HepG2 (cell line): ENCODE data around the gene RGS5.

Source experiments
- HDAC2 ChIP-seq: sonication (generic); formaldehyde crosslinking; IDR thresholded peaks from 2 replicates; pipeline ENCODE4 v1.4.0; 2020; ENCODE audit warnings: missing genetic modification reagents
- POLR2A ChIP-seq, 2 experiments: IDR thresholded peaks; 2 replicates each; pipeline ENCODE4 v1.6.1; 2011; ENCODE audit warnings: low read depth in 2 of 2, low read length in 2 of 2, mild to moderate bottlenecking in 1 of 2, moderate library complexity in 1 of 2; ENCODE audit not compliant: insufficient read depth in 1 of 2
- RFX5 ChIP-seq: IDR thresholded peaks from 2 replicates; pipeline ENCODE4 v1.6.1; 2011; ENCODE audit warnings: low read depth, low read length, improper control_type of control experiment
- TF ChIP-seq, protein P1 (sequence below), 2 experiments: sonication (generic) in 1 of 2; formaldehyde crosslinking in 1 of 2; IDR thresholded peaks; 2 replicates each; pipeline versions ENCODE4 v1.5.1 to v1.6.1; 2011 to 2020; ENCODE audit warnings: borderline replicate concordance in 1 of 2, low read depth in 1 of 2, low read length in 1 of 2, mild to moderate bottlenecking in 1 of 2, missing genetic modification reagents in 1 of 2, moderate library complexity in 1 of 2
- TF ChIP-seq, protein P2 (sequence below): sonication (generic); formaldehyde crosslinking; IDR thresholded peaks from 2 replicates; pipeline ENCODE4 v1.5.0; 2020; ENCODE audit warnings: mild to moderate bottlenecking, missing genetic modification reagents

DNA sequence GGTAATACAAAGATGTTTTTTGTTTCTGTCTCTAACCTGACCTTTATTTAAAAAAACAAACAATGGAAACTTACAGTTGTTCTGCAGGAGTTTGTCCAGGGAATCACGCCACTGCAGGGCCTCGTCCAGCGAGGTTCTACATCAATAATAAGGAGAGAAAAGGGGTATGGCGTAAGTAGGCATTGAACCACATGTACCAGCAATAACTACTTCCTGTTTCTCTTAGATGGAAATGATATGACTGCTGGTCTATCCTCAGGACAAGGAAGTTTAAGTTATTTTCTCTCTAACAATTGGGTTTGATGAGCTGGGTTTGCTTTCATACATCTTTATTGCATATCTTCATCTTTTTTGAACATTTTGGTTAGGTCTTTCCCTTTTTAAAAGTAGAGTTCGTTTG lies 40.9 kb downstream of the RGS5 start:
- TF ChIP-seq HDAC2 (CRISPR knock-in tag) (no peak), POLR2A (IDR thresholded peaks at IDR 0.05; ENCODE audit: insufficient read depth in 1 of 2, low read depth in 2 of 2, low read length in 2 of 2) (no peak), RFX5 (no peak)
- TF ChIP-seq, protein P1, sequence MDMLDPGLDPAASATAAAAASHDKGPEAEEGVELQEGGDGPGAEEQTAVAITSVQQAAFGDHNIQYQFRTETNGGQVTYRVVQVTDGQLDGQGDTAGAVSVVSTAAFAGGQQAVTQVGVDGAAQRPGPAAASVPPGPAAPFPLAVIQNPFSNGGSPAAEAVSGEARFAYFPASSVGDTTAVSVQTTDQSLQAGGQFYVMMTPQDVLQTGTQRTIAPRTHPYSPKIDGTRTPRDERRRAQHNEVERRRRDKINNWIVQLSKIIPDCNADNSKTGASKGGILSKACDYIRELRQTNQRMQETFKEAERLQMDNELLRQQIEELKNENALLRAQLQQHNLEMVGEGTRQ (IDR thresholded peaks at IDR 0.05; ENCODE audit: low read depth, low read length), result no peak
- TF ChIP-seq, protein P1 (CRISPR knock-in tag; IDR thresholded peaks at IDR 0.05; ENCODE audit: borderline replicate concordance), result no peak
- TF ChIP-seq, protein P2, sequence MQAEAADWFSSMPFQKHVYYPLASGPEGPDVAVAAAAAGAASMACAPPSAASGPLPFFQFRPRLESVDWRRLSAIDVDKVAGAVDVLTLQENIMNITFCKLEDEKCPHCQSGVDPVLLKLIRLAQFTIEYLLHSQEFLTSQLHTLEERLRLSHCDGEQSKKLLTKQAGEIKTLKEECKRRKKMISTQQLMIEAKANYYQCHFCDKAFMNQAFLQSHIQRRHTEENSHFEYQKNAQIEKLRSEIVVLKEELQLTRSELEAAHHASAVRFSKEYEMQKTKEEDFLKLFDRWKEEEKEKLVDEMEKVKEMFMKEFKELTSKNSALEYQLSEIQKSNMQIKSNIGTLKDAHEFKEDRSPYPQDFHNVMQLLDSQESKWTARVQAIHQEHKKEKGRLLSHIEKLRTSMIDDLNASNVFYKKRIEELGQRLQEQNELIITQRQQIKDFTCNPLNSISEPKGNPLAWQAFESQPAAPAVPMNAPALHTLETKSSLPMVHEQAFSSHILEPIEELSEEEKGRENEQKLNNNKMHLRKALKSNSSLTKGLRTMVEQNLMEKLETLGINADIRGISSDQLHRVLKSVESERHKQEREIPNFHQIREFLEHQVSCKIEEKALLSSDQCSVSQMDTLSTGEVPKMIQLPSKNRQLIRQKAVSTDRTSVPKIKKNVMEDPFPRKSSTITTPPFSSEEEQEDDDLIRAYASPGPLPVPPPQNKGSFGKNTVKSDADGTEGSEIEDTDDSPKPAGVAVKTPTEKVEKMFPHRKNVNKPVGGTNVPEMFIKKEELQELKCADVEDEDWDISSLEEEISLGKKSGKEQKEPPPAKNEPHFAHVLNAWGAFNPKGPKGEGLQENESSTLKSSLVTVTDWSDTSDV (CRISPR knock-in tag), result no peak
